GM18508 (cell line): ENCODE data around the gene COL4A6.
"Not testable (repeated sequence)": the region's sequence is repeated elsewhere in the genome, so short reads cannot be mapped to it uniquely, and the experiment has no call there.

Experiments used
- ATAC-seq: cut with Tn5 transposase; IDR thresholded peaks from one replicate; pipeline ENCODE4 v1.9.1; 2021; ENCODE audit warnings: moderate number of reproducible peaks; ENCODE audit not compliant: insufficient read depth, unreplicated experiment

Gene COL4A6

GRCh38 chrX:108412783-108413182, 25.4 kb downstream of the COL4A6 start:
- ATAC-seq, result no peak

GRCh38 chrX:108399418-108400165, 38.6 kb downstream of the COL4A6 start:
- ATAC-seq, result no peak

- ATAC-seq, result no peak
These were observed 40.4 kb downstream of the COL4A6 start for GRCh38 chrX:108397627-108398391.

GRCh38 chrX:108396986-108397385, 41.2 kb downstream of the COL4A6 start:
- ATAC-seq, result no peak

GRCh38 chrX:108396188-108396891, 41.9 kb downstream of the COL4A6 start:
- no peak for ATAC-seq

GRCh38 chrX:108390976-108391717, 47.1 kb downstream of the COL4A6 start:
- ATAC-seq, result not testable (repeated sequence)

- no peak for ATAC-seq
These were observed 53.4 kb downstream of the COL4A6 start for GRCh38 chrX:108384783-108385182.

- ATAC-seq, result no peak
These were observed 58.0 kb downstream of the COL4A6 start for GRCh38 chrX:108380222-108380621.

GRCh38 chrX:108376821-108377220, 61.4 kb downstream of the COL4A6 start:
- ATAC-seq, result not testable (repeated sequence)

- ATAC-seq, result not testable (repeated sequence)
These were observed 62.6 kb downstream of the COL4A6 start for GRCh38 chrX:108375591-108375990.

- no peak for ATAC-seq
These were observed 71.4 kb downstream of the COL4A6 start for GRCh38 chrX:108366644-108367406.

- no peak for ATAC-seq
These were observed 76.2 kb downstream of the COL4A6 start for GRCh38 chrX:108362026-108362425.

GRCh38 chrX:108361316-108361715, 76.9 kb downstream of the COL4A6 start:
- no peak for ATAC-seq

GRCh38 chrX:108359806-108360602, 78.2 kb downstream of the COL4A6 start:
- ATAC-seq, result no peak

- no peak for ATAC-seq
These were observed 84.8 kb downstream of the COL4A6 start for GRCh38 chrX:108353452-108353851.

GRCh38 chrX:108349210-108349609, 89.0 kb downstream of the COL4A6 start:
- no peak for ATAC-seq

GRCh38 chrX:108348525-108348924, 89.7 kb downstream of the COL4A6 start:
- ATAC-seq, result no peak

- no peak for ATAC-seq
These were observed 90.4 kb downstream of the COL4A6 start for GRCh38 chrX:108347800-108348199.

- no peak for ATAC-seq
These were observed 94.0 kb downstream of the COL4A6 start for GRCh38 chrX:108344216-108344615.
